GM10266 (cell line): ENCODE data around the gene CENPU.
"Not testable (repeated sequence)": the region's sequence is repeated elsewhere in the genome, so short reads cannot be mapped to it uniquely, and the experiment has no call there.

Experiments
- DNase-seq: peaks from one replicate; pipeline ENCODE4 v3.0.0; 2012; ENCODE audit errors: extremely low spot score
- CTCF ChIP-seq: IDR thresholded peaks from 2 replicates; pipeline ENCODE4 v1.5.1; 2012; ENCODE audit warnings: mild to moderate bottlenecking, low read depth; ENCODE audit not compliant: control insufficient read depth, insufficient read depth; ENCODE audit errors: missing control alignments

CENPU gene

GRCh38 chr4:184743650-184744049 lies 9.8 kb upstream of the CENPU start:
- no peak for DNase-seq
- TF ChIP-seq CTCF = no peak

GRCh38 chr4:184741651-184742050 lies 7.8 kb upstream of the CENPU start:
- not testable (repeated sequence) for DNase-seq

GRCh38 chr4:184740980-184741391 lies 7.1 kb upstream of the CENPU start:
- DNase-seq = no peak
- no peak for TF ChIP-seq CTCF

GRCh38 chr4:184739575-184739974 lies 5.7 kb upstream of the CENPU start:
- not testable (repeated sequence) for DNase-seq

GRCh38 chr4:184734758-184735157 lies 862 bp upstream of the CENPU start:
- TF ChIP-seq CTCF = no peak
- DNase-seq = no peak

GRCh38 chr4:184732126-184732525 lies 1.8 kb downstream of the CENPU start:
- no peak for TF ChIP-seq CTCF
- no peak for DNase-seq

GRCh38 chr4:184731056-184731455 lies 2.8 kb downstream of the CENPU start:
- DNase-seq = no peak
- TF ChIP-seq CTCF = no peak

GRCh38 chr4:184729946-184730345 lies 4.0 kb downstream of the CENPU start:
- no peak for DNase-seq
- TF ChIP-seq CTCF = no peak

- TF ChIP-seq CTCF = no peak
- no peak for DNase-seq
Measured at GRCh38 chr4:184728858-184729257, 5.0 kb downstream of the CENPU start.
